H1 (cell line): ENCODE measurements around the gene PAQR7. TPM values are rescaled to one million over a fixed set of nuclear protein-coding genes. Genes with fewer than 3 reads are reported as not detected.

Experiments
- ATF2 ChIP-seq: IDR thresholded peaks from 2 replicates; pipeline ENCODE4 v1.6.1; 2012; ENCODE audit warnings: low read length, inconsistent platforms
- BRCA1 ChIP-seq: IDR thresholded peaks from 2 replicates; pipeline ENCODE4 v1.6.1; 2012; ENCODE audit warnings: low read depth, low read length, improper control_type of control experiment
- EZH2 ChIP-seq: fragments of 200-600 bp; sonication (generic); IDR thresholded peaks from 2 replicates; pipeline ENCODE4 v1.7.1; 2012; ENCODE audit warnings: low read depth, mild to moderate bottlenecking, moderate library complexity, low read length, inconsistent platforms; ENCODE audit not compliant: severe bottlenecking
- RAD21 ChIP-seq, 2 experiments: IDR thresholded peaks in 1 of 2; conservative IDR thresholded peaks in 1 of 2; 2 replicates each; pipeline ENCODE4 v1.6.1; 2011; ENCODE audit warnings: low read depth in 2 of 2, low read length in 2 of 2, improper control_type of control experiment in 1 of 2, inconsistent platforms in 1 of 2, mild to moderate bottlenecking in 1 of 2, moderate library complexity in 1 of 2
- SAP30 ChIP-seq: fragments of 300-600 bp; sonication (generic); IDR thresholded peaks from 2 replicates; pipeline ENCODE4 v1.7.1; 2012; ENCODE audit warnings: low read length, moderate library complexity, mild to moderate bottlenecking, inconsistent platforms; ENCODE audit not compliant: insufficient read depth, insufficient replicate concordance
- SIRT6 ChIP-seq: IDR thresholded peaks from one replicate; pipeline ENCODE4 v1.7.1; 2012; ENCODE audit warnings: low read length, inconsistent platforms
- SP2 ChIP-seq: IDR thresholded peaks from 2 replicates; pipeline ENCODE4 v1.6.1; 2012; ENCODE audit warnings: mild to moderate bottlenecking, low read length, inconsistent platforms
- TBP ChIP-seq: IDR thresholded peaks from 2 replicates; pipeline ENCODE4 v1.6.1; 2011; ENCODE audit warnings: low read depth, low read length, improper control_type of control experiment
- YY1 ChIP-seq: IDR thresholded peaks from 2 replicates; pipeline ENCODE4 v1.6.1; 2011; ENCODE audit warnings: low read depth, mild to moderate bottlenecking, low read length
- polyA plus RNA-seq, 7 experiments: library from polyadenylated mRNA; depleted of rRNA in 3 of 7; stranded (reverse) in 5 of 7; unstranded in 2 of 7; fragments of >200 nt in 5 of 7; fragments of 200-250 nt in 2 of 7; gene quantifications; 1 replicate in 5 of 7; 2 replicates in 1 of 7; 4 replicates in 1 of 7; pipeline versions ENCODE4 v1.2.1 to v1.2.3, GENCODE V29; 2011 to 2013; ENCODE audit warnings: missing spikeins in 2 of 7, mixed read lengths in 2 of 7
- total RNA-seq: library from RNA; stranded (reverse); fragmentation: NEBNext Ultra II Directional; extraction: Animal tissue kit (Norgen Biotek cat#: 25700); gene quantifications from 2 replicates; pipeline ENCODE4 v1.2.1, GENCODE V29; 2021

The PAQR7 gene
- total and polyA plus RNA-seq, 2 of the 8 experiments (the other 6 are each of a cell fraction or from before 2014, with no cell fraction given), result 7.3 to 7.4 TPM

DNA sequence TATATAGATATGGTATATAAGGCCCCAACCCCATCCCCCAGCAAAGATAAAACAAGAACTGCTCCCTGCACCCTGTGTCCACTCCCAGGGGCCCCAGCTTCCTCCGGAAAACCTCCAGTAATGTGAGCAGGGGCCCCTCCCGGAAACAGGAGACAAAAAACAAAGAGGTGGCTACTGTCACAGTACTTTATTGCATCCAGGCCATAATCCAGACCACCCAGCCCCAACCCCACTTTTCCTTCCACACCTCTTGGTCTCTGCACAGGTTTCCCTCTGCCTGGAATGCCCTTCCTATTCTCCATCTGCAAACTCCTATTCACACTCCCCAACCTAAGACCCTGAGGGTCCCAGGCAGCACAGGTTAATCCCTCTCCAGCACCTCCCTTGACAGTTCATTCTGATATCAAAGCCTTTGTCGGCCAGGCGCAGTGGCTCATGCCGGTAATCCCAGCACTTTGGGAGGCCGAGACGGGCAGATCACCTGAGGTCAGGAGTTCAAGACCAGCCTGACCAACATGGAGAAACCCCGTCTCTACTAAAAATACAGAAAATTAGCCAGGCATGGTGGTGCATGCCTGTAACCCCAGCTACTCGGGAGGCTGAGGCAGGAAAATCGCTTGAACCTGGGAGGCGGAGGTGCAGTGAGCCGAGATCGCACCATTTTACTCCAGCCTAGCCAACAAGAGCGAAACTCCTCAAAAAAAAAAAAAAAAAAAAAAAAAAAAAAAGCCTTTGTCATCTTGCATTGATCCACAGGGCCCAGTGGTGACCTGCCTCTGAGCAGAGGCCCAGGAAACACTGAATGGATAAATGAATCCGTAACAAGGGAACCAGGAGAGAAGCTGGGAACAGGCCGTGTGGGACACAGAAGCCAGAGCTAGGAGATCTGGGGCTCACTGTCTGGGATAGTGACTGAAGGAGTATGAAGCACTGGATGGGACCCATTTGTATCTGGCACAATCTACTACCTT, 13.9 kb downstream of the PAQR7 start (continued):
- TF ChIP-seq EZH2 (no peak), RAD21 (IDR thresholded peaks at IDR 0.05 in 1 of 2, conservative IDR thresholded peaks at IDR 0.05 in 1 of 2; ENCODE audit: low read depth in 2 of 2, low read length in 2 of 2) (no peak), TBP (no peak), SAP30 (no peak), ATF2 (no peak), SP2 (no peak), SIRT6 (no peak), YY1 (no peak), BRCA1 (no peak)
